HG02852 (cell line): ENCODE data around the gene NAT9.

Source experiments
- ATAC-seq: cut with Tn5 transposase; IDR thresholded peaks from one replicate; pipeline ENCODE4 v1.9.1; 2021; ENCODE audit warnings: mild to moderate bottlenecking, moderate library complexity; ENCODE audit not compliant: unreplicated experiment

The NAT9 gene

DNA sequence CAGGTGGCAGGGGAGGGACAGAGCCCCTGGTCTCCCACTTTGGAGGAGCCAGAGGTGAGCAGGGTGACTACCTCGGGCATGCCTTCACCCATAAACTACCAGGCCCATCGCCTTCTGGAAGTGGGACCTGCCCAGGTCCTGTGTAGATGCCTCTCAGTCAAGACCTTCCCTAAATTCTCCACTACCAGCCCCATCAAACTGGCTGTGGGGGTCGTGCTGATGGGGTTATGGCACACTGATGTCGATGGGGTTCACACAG is 44.9 kb downstream of the NAT9 start:
- ATAC-seq = no peak

DNA sequence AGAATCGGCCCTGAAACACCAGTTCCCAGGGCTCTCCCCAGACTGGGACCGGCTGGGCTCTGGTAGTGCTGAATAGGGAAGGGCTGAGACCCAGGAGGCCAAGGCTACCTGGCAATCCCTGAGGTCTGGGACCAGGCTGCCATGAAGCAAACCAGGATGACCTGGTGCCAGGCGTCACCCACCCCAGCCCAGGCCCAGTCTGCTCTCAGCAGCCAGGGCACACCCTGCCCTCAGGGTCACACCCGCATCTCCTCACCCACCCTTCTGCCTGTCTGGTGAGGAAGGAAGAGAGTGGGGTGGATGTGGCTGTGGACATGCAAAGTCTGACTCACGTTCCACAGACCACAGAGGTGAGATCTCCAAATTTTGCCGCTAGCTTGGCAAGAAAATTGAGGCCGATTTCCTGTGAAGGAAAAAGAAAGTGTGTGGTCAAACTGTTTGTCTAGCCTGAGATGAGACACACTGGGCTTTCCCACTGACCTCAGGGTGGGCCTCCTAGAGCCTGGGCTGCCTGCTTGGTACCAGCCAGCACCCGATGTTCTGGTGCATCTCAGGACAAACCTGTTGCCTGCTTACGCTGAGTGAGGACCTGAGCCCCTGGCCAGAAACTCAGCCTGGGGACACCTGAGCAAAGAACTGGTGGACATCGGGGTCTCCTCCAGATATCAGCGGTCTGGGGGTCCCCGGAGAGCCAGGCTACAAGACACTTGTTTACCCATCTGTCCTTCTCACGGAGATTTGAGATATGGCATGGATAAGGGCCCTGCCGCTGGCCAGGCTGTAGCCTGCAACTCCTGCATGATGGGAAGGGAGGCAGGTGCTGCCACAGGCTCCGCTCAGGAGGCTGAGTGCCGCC is 45.4 kb downstream of the NAT9 start:
- ATAC-seq = no peak

DNA sequence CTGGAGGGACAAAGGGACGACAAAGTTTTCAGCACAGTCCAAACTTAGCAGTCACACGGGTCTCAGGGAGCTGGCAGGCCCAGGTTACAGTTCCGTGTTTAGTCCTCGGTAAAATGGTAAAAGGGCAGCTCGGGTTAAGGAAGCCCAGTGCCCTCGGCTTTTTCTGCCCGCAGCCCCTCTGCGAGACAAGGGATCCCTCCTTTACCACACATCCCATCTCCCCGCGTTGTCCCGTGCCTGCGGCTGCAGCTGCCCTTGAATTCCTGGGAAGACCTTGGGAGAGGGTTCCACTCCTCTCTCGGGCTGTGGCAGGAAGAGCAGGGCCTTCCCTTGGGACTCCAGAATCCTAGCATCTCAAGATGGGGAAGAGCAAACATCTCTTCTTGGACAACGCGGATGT is 46.3 kb downstream of the NAT9 start:
- no peak for ATAC-seq

DNA sequence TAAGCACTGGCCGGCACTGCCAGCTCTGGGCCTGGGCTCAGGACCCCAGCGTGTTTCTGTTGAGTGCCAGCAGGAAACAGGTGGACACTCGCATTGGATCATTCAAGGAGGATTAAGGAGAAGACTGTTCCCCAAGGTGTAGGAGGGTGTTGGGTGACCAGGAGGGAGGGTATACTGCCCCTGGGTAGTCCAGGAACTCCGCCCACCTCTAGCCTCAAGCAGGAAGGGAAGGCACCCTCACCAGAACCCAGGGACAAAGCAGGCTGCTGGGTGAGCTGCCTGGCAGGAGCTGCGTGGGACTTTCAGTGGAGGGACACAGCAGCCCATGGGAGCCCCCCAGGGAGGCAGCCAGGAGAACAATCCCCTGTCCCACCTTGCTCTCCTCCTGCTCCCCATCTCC is 46.8 kb downstream of the NAT9 start:
- no peak for ATAC-seq

DNA sequence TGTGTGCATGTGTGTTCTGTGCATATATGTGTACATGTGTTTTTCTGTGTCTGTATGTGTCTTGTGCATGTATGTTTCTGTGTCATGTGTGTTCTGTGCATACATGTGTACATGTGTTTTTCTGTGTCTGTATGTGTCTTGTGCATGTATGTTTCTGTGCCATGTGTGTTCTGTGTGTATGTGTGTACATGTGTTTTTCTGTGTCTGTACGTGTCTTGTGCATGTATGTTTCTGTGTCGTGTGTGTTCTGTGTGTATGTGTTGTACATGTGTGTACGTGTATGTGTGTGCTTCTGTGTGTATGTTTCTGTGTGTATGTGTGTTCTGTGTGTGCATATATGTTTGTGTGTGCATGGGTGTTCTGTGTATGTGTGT is 47.5 kb downstream of the NAT9 start:
- no peak for ATAC-seq

DNA sequence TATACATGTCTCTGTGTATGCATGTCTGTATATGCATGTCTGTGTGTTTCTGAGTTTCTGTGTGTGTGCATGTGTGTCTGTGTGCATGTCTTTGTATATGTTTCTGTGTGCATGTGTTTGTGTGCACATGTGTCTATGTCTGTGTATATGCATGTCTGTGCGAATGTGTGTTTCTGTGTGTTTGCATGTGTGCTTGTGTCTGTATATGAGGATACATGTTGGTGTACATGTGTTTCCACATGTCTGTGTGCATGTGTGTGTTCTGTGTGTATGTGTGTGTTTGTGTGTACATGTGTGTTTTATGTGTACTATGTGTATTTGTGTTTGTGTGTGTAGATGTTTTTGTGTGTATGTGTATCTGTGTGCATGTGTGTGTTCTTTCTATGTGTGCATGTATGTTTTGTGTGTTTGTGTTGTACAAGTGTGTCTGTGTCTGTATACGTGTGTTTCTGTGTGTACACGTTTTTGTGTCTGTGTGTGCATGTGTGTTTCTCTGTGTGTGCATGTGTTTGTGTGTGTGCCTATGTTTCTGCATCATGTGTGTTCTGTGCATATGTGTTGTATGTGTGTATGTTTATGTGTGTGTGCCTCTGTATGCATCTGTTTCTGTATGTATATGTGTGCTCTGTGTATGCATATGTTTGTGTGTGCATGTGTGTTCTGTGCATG is 48.0 kb downstream of the NAT9 start:
- no peak for ATAC-seq

DNA sequence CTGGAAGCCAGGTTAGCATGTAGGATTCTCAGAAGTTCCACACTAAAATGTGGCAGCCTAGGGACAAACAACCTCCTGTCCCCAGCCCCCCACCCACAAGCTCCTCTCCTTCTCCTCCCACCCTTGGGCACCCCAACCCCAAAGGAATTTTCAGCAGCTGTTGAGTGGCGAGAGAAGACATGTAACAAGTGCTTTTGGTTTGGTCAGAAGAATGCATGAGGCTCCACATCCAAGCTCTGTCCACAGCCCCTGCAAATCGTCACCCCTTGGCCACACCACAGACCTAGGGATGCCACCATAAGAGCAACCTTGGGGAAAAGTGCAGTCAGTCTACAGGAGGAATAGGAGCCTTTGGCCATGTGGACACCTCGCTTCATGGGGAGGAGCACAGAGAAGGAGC is 51.0 kb downstream of the NAT9 start:
- no peak for ATAC-seq

DNA sequence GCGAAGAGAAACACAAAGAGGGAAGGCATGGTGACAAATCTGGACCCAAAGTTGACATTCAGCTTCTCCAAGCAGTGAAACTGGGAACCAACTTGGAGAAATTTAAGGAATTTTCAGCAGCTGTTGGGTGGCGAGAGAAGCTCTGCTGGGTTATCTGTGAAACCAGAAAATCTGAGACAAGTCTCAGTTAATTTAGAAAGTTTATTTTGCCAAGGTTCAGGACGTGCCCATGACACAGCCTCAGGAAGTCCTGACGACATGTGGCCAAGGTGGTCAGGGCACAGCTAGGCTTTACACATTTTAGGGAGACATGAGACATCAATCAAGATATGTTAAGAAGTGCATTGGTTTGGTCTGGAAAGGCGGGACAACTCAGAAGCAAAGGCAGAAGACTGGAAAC is 52.3 kb downstream of the NAT9 start:
- ATAC-seq = no peak

DNA sequence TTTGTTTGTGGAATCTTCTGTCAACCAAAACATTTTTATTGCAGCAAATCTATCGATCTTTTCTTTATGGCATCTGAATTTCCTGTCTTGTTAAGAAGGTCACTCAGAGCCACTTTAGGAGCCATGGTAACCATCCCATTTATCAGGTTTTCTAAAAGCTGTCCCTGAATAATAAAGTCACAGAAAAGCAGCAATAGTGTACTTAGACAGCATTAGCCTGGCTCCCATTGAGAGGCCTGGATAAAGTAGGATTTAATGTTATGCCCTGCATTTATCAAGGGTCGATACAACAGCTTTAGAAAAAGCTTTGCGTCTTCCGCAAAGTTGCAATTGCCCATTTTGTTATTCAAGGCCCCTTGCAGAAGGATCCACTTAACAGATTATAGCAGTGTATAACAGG is 53.4 kb downstream of the NAT9 start:
- no peak for ATAC-seq
